NCI-H2227 (cell line): ENCODE results near the gene SNAP23.

ENCODE experiments used
- DNase-seq: peaks from one replicate; lab custom pipeline; 2025; ENCODE audit not compliant: unreplicated experiment; lab: John Stamatoyannopoulos, UW

SNAP23 gene

DNA sequence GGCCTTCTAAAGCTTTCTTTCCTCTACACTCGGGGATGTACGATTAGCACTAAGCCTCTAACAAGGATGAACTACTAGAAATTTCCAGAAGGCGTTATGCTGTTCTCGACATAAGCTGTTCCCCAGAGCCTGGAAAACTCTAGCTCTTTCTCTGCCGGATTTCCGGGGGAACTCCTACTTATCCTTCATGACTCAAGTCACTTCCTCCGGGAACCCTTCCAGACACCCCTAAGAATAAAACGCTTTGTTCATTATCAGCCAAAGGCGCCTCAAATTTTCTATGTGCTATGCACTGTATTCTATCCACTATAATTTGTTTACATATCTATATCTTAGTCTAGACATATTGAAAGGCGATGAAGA lies 455 bp upstream of the SNAP23 start:
- peak; percentile 35 for DNase-seq

DNA sequence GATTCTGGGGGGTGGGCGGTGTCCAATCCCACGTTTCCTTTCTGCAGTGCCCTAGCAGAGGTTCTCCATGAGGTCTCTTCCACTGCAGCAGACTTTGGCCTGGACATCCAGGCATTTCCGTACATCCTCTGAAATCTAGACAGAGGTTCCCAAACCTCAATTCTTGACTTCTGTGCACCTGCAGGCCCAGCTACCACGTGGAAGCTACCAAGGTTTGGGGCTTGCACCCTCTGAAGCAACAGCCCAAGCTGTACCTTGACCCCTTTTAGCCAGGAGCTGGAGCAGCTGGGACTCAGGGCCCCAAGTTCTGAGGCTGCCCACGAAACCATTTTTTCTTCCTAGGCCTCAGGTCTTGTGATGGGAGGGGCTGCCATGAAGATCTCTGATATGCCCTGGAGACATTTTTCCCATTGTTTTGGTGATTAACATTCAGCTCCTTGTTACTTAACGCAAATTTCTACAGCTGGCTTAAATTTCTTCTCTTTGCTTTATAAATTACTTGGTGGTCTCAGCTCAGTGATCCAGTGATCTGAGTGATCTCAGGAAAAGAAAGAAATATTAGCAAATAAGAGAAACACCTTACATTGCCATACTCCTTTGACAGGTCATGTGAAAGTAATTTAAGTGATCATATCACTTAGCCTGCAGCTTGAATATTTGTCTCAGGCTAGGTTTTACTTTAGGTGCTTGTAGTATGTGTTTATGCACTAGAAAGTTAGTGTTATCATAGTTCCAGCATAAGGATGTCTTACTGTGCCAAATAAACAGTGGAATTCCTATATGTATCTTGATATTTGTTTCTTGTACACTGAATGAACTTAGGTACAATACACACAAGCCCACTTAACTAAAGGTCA lies 3.0 kb downstream of the SNAP23 start:
- DNase-seq, result no peak

DNA sequence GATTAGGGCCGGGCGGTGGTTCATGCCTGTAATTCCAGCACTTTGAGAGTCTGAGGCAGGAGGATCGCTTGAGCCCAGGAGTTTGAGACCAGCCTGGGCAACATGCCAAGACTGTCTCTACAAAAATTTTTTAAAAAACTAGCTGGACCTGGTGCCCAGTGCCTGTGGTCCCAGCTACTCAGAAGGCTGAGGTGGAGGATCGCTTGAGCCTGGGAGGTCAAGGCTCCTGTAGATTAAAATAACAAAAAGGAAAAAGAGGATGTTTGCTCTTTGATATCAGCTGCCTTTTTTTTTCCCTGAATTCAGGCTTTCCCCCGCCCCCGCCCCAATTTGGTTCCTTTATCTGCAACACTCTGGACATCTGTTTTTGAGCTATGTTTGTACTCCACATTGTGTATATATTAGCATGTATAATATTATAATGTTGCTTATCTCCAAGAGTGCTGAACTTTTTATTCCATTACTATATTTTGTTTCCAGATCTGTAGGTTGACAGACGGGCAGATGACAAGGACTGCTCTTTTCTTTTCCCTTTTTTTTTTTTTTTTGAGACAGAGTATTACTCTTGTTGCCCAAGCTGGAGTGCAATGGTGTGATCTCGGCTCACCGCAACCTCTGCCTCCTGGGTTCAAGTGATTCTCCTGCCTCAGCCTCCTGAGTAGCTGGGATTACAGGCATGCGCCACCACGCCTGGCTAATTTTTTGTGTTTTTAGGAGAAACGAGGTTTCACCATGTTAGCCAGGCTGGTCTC lies 4.6 kb downstream of the SNAP23 start:
- DNase-seq, result no peak

DNA sequence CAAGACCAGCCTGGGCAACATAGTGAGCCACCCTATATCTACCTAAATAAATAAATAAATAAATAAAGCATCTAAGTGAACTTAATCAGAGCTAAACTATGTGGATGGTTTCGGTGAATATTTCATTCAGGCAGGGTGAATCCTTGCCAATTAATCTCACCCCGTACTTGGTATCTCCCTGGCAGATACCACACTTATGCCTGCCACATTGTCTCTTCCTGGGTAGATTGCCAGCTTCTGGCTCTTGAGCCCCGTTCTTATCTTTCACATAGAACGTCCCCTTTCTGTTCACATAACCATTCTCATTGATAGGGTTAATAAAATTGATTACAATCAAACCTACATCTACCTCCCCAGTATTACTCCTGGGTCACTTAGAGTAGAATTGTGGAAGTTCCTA lies 7.0 kb downstream of the SNAP23 start:
- DNase-seq, result no peak

DNA sequence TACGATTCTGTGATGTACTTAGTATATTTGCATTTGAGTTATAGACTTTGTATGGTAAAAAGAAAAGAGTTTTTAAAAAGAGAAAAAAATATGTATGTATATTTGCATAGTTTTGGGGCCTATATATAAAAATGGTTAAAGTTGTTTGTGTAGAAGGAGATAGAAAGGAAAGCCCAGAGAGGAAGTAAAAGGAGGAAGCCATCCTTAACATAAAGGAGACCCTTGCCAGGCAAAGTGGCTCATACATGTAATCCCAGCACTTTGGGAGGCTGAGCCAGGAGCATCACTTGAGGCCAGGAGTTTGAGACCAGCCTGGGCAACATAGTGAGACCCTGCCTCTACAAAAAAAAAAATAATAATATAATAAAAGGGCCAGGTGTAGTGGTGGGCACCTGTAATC lies 8.4 kb downstream of the SNAP23 start:
- DNase-seq, result no peak

DNA sequence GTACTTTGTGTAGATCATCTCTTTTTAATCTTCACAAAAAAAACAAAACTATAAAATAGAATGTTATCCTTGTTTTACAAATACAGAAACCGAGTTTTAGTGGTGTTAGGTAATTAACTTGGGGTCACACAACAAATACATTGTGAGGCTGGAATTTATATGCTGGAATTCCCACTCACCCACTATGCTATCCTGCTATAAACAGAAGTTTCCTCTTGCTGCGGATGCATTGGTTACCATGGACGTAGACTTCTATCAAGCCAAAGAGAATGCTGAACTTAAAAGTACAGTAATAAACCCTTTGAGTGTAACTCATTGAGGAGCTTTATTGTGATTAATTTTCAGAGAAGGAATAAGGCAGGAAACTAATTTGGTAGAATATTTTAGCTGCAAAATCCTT lies 9.2 kb downstream of the SNAP23 start:
- no peak for DNase-seq

DNA sequence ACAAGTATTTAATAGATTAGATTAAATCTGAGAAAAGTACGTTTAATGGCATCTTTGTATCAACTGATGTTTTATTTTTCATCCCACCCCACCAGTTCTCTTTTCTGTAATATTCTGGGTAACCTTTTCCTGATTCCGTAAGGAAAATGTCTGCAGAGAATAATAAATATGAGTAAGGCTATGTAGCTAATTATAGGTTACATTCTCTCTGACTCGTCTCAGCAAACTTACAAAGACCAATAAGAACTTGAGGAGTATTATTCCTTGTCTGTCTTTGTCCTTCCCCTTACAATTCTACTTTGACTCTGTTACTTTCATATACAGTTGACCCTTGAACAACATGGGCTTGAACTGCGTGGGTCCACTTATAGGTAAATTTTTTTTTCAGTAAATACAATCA lies 12.1 kb downstream of the SNAP23 start:
- DNase-seq, result no peak

DNA sequence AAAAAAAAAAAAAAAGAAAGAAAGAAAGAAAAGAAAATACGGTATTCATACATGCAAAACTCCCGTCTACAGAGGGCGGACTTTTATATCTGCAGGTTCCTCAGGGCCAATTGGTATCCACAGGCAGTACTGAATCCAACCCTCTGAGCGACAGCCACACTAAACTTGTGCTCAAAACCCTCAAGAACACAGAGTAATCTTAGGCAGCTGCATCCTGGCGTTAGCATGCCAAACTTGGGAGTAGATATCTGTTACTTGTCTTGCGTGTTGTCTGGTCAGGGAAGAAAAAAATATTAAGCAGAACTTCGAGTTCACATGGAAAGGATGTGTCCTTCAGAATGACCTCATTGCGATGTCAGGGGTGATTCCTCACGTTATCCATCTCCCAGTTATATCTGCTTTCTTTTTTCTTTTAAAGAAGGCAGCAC lies 12.8 kb downstream of the SNAP23 start:
- no peak for DNase-seq

DNA sequence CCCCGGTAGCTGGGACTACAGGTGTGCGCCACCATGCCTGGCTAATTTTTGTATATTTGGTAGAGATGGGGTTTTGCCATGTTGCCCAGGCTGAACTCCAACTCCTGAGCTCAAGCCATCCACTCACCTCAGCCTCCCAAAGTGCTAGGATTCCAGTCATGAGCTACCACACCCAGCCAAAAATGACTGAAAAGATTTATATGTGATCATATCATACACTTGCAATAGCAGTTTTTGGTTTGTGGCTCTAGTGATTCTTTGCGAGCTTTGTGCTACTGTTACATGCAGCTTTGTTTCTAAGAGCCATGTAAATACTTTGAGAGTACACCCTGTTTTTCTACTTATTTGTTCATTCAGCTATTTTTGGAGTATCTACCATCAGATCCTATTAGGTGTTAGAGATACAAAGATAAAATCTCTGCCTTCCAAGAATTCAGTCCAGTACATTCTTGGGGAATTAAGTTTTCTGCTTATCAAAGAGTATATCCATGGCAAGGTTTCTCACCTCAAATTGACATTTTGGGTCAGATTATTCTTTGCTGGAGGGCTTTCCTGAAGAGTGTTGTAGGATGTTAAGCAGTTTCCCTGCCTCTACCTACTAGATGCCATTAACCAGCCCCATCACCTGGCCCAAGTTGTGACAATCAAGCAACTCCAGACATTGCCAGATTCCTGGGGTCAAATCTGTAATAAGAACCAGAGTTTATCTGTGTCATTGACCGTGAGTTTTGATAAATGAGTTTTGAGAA lies 15.0 kb downstream of the SNAP23 start:
- DNase-seq, result no peak

DNA sequence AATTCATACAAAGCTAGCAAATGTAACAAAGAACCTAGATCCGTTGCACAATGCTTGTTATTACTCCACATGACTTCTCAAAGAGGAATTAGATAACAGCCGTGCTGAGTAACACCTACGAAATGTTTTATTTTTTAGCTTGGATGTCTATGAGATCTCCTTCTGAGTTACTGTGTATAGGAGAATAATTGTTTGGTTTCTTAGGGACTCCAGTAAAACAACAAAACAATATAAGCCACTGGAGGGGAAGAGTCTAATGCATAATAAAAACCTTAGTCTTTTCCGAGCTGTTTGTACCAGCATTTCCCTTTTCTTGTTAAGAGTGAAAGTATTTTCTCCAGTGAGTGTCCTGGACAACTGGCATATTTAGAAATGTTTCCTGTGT lies 15.6 kb downstream of the SNAP23 start:
- no peak for DNase-seq

DNA sequence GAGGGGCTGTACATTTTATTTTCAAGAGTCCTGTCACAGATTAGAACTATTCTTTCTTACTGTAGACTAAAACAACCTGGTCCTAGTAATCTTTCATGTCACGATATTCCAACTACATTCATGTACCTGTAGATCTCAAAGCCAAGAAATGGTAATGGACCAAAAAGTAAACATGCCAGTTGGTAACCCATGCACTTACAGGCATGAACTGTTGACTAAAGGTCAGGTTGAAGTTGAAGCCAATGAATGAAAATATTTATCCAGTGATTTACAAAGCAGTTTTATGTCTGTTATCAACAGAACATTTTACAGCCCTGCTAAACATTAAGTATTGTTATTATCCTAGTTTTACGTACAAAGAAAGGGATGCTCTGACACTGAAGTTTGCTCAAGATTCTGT lies 27.9 kb downstream of the SNAP23 start:
- no peak for DNase-seq

DNA sequence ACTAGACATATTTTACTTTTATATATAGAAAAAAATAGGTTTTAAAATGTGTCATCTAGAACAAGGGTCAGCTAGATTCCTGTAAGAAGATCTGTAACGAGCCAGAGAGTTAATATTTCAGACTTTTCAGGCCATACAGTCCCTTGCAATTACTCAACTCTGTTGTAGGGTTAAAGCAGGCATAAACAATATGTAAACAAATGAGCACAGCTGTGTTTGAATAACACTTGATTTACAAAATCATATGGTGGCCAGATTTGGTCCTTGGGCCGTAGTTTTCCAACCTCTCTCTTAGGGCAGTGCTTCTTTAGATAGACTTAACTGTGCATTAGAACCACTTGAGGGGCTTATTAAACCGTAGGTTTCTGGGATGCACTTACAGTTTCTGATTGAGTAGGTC lies 33.5 kb downstream of the SNAP23 start:
- no peak for DNase-seq

DNA sequence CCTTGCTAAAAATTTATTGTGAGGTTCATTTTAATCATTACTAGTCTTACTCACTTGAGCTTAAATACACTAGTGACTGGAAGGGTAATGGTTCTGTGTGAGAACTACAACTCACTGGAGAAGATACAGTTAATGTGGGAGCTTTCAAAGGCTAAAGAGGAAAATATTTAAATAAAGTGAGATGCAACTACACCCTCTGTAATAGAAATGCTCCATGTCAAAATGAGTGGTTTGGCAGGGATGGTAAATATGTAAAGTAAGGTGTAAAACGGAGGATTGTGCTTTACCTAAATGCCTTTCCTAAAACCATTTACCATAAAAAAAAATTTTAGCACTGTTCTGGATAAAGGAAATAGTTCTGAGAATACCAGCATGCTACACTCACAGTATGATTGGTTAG lies 37.8 kb downstream of the SNAP23 start:
- no peak for DNase-seq

DNA sequence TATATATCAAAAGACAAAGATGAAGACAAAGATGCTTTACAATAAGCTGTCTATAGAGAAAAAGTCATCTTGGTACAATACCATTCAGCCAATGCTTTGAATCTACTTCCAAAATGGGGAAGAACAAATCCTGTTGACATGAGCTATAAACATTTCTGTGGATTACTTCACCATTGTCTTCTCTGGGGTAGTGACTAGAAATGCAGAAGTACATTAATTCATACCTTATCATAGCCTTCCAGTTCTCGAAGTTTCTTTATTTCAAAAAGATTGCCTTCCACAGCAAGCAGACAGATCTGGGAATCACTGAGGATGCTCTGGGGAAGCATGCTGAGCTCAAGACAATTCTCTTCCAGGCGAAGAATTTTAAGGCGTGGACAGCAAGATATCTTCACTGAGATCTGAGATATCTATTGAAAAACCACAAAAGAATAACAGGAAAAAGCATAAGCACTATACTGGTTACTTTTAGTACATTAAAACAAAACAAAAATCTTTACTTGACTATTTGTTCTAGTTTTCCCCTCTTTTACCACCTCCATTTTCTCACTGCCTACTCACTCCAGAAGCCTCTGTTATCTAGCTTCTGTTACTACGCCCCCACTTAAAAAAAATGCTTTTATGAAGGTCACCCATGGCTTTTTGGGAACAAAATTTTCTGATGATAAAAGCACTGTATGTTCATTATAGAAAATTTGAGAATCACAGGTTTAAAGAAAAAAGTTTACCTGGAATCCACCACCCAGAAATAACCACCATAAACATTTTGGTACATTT lies 49.6 kb downstream of the SNAP23 start:
- DNase-seq, result no peak

DNA sequence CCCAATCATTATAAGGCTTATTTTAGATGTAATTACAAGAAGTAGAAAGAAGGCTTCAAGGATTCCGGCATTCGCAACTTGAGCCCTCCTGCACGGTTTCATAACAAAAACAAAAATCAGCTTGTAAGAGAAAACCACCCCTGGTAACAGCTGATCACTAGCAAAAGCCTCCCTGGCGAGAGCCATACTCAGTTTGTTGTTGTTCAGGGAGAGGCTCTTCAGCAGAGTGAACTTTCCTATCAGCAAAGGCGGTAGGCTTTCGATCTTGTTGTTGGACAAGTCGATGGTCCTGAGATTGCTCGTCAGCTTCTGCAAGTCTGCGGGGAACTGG lies 52.4 kb downstream of the SNAP23 start:
- no peak for DNase-seq

DNA sequence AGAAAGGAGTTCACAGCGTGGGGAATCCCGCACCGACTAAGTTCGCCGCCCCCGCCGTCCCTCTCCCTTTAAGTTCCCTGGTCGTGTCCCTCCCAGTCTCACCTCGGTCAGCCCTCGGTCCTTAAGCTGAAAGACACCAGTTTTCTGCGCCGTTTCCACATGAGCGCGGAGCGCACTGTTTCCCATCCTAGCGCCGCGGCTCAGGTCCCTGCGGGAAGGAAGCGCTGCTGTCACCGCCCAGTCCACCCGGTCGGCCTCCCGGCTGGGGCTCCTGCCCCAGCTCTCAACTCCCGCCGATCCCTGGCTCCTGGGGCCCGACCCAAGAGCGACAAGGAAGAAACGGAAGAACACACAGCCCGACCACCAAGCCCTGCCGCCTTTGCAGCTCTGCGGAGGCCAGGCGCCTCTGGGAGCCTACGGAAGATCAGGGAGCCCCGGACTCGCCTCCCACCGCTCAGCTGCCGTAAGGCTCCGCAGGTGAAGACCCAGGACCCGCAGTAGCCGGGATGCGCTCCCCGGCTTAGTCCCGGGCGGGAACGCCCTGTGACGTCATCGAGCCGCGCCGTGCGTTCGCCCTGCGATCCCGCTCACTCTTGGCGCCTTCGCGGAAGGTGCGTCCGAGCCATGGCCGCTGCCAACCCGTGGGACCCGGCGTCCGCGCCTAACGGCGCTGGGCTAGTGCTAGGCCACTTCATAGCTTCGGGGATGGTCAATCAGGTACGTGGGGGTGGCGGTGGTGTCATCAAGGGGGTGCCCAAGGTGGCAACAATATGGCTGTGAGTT lies 53.0 kb downstream of the SNAP23 start, which contains the start of the genes HAUS2 and LRRC57:
HAUS2 (plus strand) TSS at position 590 of the 783 bp plus-strand sequence; CDS start at position 625, 35 bp downstream.
LRRC57 (minus strand) TSS at position 545 of the 783 bp plus-strand sequence; CDS start at position 186, 359 bp downstream.
- DNase-seq, result peak; percentile 90

DNA sequence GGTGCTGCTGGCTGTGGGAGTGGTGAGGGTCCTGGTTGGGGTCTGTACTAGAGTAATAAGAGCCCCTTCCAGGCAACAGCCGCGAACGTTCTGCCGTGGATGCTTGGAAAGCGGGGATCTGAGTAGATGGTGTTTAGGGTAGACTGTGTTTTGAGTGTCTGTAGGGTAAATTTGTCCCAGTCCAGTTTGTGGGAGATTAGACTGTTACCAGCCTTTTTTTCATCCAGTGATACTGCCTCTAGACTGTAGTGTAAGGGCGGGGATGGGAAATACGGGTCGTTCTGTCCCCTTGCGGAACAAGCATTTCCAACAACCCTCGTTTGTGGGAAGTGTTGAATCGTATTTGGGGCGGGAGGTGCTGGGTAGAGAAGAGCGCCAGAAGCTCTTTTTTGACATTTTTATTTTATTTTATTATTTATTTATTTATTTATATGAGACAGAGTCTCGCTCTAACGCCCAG lies 53.6 kb downstream of the SNAP23 start:
- DNase-seq, result peak; percentile 37

DNA sequence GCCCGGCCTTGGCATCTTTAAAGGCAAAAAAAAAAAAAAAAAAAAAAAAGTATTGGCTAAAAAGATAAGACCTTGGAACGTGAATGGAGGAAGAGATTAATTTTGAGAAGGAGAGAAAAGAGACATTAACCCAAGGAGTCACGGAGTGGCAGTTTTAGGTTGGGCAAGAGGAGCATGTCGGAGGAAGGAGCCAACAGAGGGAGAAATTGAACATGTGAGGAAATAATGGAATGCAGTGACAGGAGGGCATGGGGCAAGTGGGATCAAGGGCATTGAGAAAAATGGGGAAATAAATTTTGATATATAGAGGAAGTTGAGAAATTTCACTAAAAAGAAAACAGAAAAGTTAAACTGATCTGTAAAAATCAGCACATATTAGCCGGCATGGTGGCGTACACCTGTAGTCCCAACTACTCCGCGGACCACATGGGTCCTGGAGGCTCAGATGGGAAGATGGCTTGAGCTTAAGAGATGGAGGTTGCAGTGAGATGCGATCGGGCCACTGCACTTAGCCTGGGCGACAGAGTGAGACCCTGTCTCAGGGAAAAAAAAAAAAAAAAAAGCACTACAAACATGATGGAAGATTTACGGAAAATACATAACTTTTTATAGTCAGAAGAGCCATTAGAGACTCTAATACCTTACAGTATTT lies 54.4 kb downstream of the SNAP23 start:
- no peak for DNase-seq

DNA sequence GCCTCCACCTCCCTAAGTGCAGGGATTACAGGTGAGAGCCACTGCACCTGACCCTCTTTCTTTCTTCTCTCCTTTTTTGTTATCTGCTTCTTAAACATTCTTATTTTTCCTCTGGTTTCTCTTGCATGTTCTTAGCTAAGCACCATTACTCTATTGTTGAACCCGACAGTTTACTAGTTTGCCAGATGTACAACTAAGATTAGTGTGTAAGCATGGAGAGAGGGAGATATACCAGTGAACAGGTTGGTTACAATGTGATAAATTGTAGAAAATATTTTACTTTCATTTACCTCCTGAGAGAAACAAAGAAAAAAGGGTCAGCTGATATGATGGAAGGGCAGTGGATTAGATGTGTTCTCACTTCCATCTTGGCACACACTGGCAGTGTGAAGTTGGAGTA lies 58.1 kb downstream of the SNAP23 start:
- no peak for DNase-seq
